WI38 (cell line): ENCODE measurements around the gene PRRG4.

Experiments
- H3K4me3 ChIP-seq: 2 replicates; pipeline ENCODE4 v1.5.1; 2011; ENCODE audit warnings: low read depth, mild to moderate bottlenecking, control low read depth, low read length
- CTCF ChIP-seq: IDR thresholded peaks from 2 replicates; pipeline ENCODE4 v1.5.1; 2012; ENCODE audit warnings: low read depth, mild to moderate bottlenecking, control low read depth, low read length

Gene PRRG4

GRCh38 chr11:32792948-32793475 lies 36.7 kb upstream of the PRRG4 start:
- no peak overlapping the region for H3K4me3 ChIP-seq
- peak; percentile 69 for TF ChIP-seq CTCF

DNA sequence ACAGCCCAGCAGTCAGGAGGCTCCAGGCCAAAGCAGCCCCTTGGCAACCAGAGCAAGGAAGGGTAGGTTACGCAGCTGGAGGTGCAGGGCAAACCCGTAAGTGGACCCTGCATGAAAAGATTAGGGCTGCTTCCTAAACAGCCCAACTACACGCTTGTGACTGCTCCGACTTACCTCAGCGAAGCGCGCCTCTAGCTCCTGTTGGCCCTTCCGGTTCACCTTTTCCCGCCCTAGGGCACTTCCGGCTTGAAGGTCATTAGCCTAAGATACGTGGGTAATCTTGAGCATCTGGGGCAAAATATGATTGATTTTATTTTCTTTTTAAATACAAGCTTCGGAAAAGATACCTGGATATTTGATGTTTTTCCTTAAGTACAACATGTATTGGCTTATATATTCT lies 35.3 kb upstream of the PRRG4 start, which contains the start of gene CCDC73:
TSS of gene CCDC73 (minus strand) at position 224 of the 400 bp plus-strand sequence. CDS start 34,419 bp downstream, outside the sequence.
- no peak for TF ChIP-seq CTCF
- H3K4me3 ChIP-seq, result no peak within 1 kb of the TSS

- no peak overlapping the region for H3K4me3 ChIP-seq
- TF ChIP-seq CTCF, result no peak
Observed at GRCh38 chr11:32796425-32796824, 33.3 kb upstream of the PRRG4 start.

DNA sequence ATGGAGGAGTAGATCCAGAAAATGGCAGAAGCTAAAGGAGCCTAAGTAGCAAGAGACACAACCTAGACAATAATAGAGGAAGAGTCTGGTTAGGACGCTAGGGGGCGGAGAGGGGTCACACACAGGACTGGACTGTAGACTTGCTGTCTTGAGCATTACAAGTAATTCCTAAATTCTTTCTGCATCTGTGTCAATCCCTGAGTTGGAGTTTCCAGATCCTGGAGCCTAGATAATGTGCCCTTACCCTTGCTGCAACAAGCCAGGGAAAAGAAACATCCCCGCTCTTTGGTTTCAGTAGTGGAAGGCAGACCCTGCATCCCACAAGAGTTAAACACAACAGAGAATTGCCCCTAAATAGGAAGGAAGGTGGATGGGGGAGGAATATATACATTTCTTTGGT lies 20.4 kb upstream of the PRRG4 start:
- peak; percentile 79 for TF ChIP-seq CTCF
- no peak overlapping the region for H3K4me3 ChIP-seq

- TF ChIP-seq CTCF, result no peak
- no peak overlapping the region for H3K4me3 ChIP-seq
Observed at GRCh38 chr11:32817181-32817851, 12.4 kb upstream of the PRRG4 start.

DNA sequence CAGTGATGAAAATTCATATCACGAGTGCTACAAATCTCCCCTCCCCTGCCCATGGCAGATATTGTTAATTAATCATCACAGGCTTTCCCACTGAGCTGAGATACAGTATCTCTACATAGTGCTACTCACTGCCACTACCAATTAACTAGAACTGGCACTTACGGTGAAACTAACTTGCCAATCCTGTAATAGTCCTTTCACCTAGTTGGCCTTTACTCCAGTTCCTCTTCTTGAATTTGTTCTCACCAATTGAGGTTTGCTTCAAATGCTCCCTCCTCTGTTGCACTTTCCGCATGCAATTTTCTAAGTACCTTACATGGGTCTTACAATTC lies 11.9 kb upstream of the PRRG4 start:
- TF ChIP-seq CTCF, result no peak
- no peak overlapping the region for H3K4me3 ChIP-seq

GRCh38 chr11:32819187-32819586 lies 10.5 kb upstream of the PRRG4 start:
- TF ChIP-seq CTCF, result no peak
- no peak overlapping the region for H3K4me3 ChIP-seq
